Measurements from ENCODE around the gene LMF1.

DNA sequence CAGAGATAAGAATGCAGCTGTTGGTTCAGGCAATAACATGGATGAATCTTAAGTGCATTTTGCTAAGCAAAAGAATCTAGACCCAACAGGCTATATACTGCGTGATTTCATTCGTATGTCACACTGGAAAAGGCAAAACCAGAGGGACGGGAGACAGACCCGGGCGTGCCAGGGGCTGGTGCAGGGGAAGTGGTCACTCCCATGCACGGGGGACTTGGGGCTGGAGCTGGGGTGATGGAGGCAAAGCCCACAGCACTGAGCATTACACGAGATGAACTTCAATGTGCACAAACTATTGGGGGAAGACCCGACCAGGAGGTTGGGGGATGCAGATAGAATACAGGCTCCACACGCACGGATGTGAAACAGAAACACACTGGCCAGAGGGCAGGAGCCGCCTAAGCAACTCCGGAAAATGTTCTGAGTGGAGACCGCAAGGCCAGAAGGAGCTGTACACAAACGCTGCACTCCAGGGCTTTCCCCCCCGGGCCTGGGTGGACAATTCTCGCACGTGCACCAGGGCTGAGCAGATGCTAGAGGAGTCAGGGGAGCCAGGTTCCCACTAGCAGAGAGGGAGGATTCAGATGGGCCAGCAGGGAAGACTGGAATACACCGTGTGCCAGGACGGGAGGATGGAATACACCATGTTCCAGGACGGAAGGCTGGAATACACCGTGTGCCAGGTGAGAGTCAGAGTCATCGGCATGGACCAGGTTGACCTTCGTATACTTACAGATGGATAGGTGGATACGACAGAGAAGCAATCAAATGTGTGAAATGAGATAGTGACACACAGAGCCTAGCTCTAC lies 11.3 kb downstream of the LMF1 start:
- TF ChIP-seq, protein P1, sequence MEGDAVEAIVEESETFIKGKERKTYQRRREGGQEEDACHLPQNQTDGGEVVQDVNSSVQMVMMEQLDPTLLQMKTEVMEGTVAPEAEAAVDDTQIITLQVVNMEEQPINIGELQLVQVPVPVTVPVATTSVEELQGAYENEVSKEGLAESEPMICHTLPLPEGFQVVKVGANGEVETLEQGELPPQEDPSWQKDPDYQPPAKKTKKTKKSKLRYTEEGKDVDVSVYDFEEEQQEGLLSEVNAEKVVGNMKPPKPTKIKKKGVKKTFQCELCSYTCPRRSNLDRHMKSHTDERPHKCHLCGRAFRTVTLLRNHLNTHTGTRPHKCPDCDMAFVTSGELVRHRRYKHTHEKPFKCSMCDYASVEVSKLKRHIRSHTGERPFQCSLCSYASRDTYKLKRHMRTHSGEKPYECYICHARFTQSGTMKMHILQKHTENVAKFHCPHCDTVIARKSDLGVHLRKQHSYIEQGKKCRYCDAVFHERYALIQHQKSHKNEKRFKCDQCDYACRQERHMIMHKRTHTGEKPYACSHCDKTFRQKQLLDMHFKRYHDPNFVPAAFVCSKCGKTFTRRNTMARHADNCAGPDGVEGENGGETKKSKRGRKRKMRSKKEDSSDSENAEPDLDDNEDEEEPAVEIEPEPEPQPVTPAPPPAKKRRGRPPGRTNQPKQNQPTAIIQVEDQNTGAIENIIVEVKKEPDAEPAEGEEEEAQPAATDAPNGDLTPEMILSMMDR (conservative IDR thresholded peaks at IDR 0.05; ENCODE audit: low read depth, low read length), result no peak
- TF ChIP-seq POLR2A (IDR thresholded peaks at IDR 0.05; ENCODE audit: low read depth, low read length), result no peak
